Astrocyte of the cerebellum (primary cell): ENCODE results near the gene C6orf62.
"Not testable (repeated sequence)": the region's sequence is repeated elsewhere in the genome, so short reads cannot be mapped to it uniquely, and the experiment has no call there.

Experiments used
- DNase-seq: peaks from one replicate; pipeline ENCODE4 v3.0.0-alpha.2; 2011; ENCODE audit warnings: low read depth
- H3K4me3 ChIP-seq: 2 replicates; pipeline ENCODE4 v1.5.1; 2011; ENCODE audit warnings: mild to moderate bottlenecking, low read depth, low read length, moderate library complexity
- CTCF ChIP-seq: IDR thresholded peaks from 2 replicates; pipeline ENCODE4 v1.5.1; 2012; ENCODE audit warnings: low read length, low read depth, moderate library complexity, mild to moderate bottlenecking; ENCODE audit errors: missing control alignments
- in situ Hi-C: cut with HindIII; loops from 2 replicates; pipeline ENCODE4 v1.10.0; 2017; ENCODE audit warnings: low sequenced_read_pairs

C6orf62 gene

GRCh38 chr6:24666097-24666640, 52.8 kb downstream of the C6orf62 start:
- TF ChIP-seq CTCF, result no peak
- in situ Hi-C loops, result no loop called here
- H3K4me3 ChIP-seq, result peak overlapping the region; percentile 85
- peak; percentile 11 for DNase-seq

- no peak for DNase-seq
- no peak for TF ChIP-seq CTCF
- no peak overlapping the region for H3K4me3 ChIP-seq
- in situ Hi-C loops, result no loop called here
These were observed 54.6 kb downstream of the C6orf62 start for GRCh38 chr6:24664046-24664987.

- DNase-seq, result no peak
- in situ Hi-C loops, result no loop called here
- H3K4me3 ChIP-seq, result no peak overlapping the region
- no peak for TF ChIP-seq CTCF
These were observed 55.8 kb downstream of the C6orf62 start for GRCh38 chr6:24663189-24663588.

GRCh38 chr6:24662236-24662635, 56.7 kb downstream of the C6orf62 start:
- no peak overlapping the region for H3K4me3 ChIP-seq
- TF ChIP-seq CTCF, result no peak
- in situ Hi-C loops, result no loop called here
- DNase-seq, result no peak

GRCh38 chr6:24661759-24662158, 57.2 kb downstream of the C6orf62 start:
- DNase-seq, in situ Hi-C loops, H3K4me3 ChIP-seq: not testable (repeated sequence)

GRCh38 chr6:24660105-24660504, 58.8 kb downstream of the C6orf62 start:
- DNase-seq, result no peak
- no peak overlapping the region for H3K4me3 ChIP-seq
- no peak for TF ChIP-seq CTCF
- in situ Hi-C loops, result no loop called here

GRCh38 chr6:24659561-24659960, 59.4 kb downstream of the C6orf62 start:
- in situ Hi-C loops, result no loop called here
- no peak for TF ChIP-seq CTCF
- DNase-seq, result no peak
- H3K4me3 ChIP-seq, result no peak overlapping the region
